ENCODE results near the gene FAM118B. TPM values are rescaled to one million over a fixed set of nuclear protein-coding genes. Genes with fewer than 3 reads are reported as not detected.

The FAM118B gene
- total RNA-seq, 1 donor: 38.0 TPM

DNA sequence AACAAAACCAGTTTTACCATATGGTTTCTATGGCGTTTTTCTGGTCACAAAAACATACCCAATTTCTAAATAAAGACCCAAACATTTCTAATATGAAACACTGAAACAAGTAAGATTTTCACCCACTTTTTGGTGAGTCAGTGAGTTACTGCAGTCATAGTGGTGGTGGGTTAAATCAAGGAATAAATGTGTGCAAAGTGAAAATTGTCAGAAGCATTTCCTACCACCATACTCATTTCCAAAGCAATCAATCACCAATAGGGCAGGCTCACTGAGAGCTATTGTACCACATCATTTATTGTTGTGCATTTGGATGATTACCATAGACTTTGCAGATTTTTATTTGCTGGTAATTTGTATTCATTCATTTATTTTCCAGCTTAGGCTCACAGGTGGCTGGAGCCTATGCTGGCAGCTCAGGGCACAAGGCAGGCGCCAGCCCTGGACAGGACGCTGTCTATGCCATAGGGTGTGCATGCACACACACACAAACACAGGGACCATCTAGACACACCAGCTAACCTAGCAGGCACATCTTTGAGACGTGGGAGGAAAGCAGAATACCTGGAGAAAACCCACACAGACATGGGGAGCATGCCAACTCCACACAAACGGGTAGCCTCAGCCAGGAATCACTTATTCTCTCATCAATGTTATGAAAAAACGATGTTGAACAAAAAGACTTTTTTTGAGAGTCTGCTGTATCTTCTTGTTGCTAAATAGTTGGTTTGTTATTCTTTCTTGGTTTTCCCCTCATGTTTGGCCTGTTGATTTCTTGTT is 5.1 kb downstream of the FAM118B start:
- TF ChIP-seq, protein P1, sequence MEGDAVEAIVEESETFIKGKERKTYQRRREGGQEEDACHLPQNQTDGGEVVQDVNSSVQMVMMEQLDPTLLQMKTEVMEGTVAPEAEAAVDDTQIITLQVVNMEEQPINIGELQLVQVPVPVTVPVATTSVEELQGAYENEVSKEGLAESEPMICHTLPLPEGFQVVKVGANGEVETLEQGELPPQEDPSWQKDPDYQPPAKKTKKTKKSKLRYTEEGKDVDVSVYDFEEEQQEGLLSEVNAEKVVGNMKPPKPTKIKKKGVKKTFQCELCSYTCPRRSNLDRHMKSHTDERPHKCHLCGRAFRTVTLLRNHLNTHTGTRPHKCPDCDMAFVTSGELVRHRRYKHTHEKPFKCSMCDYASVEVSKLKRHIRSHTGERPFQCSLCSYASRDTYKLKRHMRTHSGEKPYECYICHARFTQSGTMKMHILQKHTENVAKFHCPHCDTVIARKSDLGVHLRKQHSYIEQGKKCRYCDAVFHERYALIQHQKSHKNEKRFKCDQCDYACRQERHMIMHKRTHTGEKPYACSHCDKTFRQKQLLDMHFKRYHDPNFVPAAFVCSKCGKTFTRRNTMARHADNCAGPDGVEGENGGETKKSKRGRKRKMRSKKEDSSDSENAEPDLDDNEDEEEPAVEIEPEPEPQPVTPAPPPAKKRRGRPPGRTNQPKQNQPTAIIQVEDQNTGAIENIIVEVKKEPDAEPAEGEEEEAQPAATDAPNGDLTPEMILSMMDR (IDR thresholded peaks at IDR 0.05; ENCODE audit: insufficient read depth, low read depth, low read length): no peak
- DNase-seq (ENCODE audit: low read depth): no peak
- H3K4me3 ChIP-seq (ENCODE audit: low read depth, low read length): no peak overlapping the region

DNA sequence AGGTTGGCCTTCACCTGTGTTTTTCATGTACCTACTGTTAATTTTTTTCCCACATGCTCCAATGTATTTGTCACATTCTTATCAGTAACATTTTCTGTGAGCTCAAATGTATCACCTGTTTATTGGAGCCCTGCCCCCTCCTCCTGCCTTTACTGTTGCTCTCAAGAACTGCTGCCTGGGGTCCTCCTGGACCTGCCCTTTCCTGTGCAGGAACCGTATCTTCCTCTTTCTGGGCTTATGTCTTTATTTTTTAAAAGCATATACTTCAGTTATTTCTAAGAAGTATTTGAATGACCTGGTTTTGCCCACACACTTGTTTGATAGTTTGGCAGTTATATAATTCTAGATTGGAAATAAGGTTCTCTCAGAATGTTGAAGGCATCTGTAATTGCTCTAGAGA is 5.9 kb downstream of the FAM118B start:
- TF ChIP-seq, protein P1 (IDR thresholded peaks at IDR 0.05; ENCODE audit: insufficient read depth, low read depth, low read length): no peak
- no peak for DNase-seq (ENCODE audit: low read depth)
- H3K4me3 ChIP-seq (ENCODE audit: low read depth, low read length): no peak overlapping the region

DNA sequence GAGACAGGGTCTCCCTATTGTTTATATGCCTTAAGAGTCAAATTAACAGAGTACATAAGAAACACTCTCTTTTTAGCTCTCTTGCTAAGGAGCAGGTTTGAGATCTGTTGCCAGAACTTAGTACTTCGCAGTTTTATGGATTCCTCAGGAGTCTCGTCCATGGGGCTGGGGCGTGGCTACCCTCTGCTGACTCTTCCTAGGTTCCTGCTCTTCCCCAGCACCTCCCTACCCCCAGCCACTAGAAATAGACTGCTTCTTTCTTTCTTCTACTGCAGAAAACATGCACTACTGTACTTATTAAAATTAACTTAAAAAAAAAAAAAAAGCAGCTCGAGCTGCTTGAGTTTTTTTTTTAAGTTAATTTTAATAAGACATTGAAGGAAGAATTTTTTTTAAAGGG is 8.0 kb downstream of the FAM118B start:
- TF ChIP-seq, protein P1 (IDR thresholded peaks at IDR 0.05; ENCODE audit: insufficient read depth, low read depth, low read length): no peak
- no peak for DNase-seq (ENCODE audit: low read depth)
- H3K4me3 ChIP-seq (ENCODE audit: low read depth, low read length): no peak overlapping the region

DNA sequence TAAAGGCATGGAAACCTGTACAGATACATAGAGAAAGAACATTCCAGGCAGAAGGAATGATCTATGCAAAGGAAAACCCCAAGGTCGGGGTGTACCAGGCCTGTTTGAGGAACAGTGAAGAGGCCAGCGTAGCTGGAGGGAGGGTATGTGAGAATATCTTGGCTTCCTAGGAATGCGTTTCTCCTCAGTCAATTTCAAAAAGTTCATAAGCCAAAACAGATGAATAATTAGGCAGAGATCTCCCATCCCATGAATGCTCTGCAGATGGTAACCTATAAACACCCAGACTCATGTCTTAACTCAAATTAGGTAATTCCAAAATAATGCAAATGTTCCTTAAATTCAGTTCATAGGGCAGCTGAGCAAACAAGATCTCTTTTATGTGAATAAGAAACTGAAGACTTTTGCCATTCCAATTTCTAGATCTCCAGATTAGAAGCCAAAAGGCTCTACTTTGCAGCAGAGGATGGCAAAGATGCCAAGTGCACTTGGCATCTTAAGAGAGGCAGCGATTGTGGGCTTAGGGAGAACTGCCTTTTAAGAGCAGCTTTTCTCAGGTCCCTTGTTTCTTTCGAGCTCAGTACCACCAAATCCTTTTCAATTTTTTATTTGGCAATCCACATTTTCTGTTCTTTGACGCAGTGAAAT is 13.2 kb downstream of the FAM118B start:
- TF ChIP-seq, protein P1 (IDR thresholded peaks at IDR 0.05; ENCODE audit: insufficient read depth, low read depth, low read length): no peak
- no peak for DNase-seq (ENCODE audit: low read depth)
- no peak overlapping the region for H3K4me3 ChIP-seq (ENCODE audit: low read depth, low read length)

DNA sequence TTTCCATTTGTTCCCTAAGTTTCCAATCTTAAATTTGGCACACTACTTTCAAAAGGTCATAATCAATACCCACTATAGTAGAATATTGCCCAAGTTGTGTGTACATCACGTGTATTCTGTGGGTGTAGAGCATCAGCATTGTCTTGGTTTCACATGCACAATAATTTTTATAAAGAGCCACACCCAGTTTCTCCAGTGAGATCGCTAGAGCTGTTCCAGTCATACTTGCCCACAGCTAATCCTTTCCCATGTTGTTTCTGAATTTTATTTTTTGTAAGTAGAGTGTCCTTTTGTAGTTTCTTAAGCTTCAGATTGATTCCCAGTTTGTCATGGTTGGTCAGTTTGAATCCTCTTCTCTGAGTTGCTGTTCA is 13.7 kb downstream of the FAM118B start:
- TF ChIP-seq, protein P1 (IDR thresholded peaks at IDR 0.05; ENCODE audit: insufficient read depth, low read depth, low read length): no peak
- H3K4me3 ChIP-seq (ENCODE audit: low read depth, low read length): no peak overlapping the region
- DNase-seq (ENCODE audit: low read depth): no peak

DNA sequence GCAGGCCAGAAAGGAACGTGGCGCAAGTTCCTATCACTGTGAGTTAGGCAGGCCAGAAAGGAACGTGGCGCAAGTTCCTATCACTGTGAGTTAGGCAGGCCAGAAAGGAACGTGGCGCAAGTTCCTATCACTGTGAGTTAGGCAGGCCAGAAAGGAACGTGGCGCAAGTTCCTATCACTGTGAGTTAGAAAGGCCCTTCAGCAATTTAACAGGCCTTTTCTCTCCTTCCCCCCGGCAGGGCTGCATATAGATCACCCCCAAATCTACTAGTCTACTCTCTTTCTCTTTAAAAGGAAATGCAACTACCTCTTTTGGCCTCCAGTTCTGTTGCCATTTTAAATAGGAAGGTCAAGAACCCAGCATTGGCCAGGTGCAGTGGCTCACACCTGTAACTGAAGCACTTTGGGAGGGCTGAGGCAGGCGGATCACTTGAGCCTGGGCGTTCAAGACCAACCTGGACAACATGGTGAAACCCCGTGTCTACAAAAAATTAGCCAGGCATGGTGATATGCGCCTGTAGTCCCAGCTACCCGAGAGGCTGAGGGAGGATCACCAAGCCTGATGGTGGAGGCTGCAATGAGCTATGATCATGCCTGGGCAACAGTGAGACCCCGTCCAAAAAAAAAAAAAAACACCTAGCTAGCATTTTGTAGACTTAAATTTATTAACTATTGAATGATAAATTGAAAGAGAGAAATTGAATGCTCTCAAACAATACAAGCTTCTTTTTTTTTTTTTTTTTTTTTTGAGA is 14.9 kb downstream of the FAM118B start:
- TF ChIP-seq, protein P1 (IDR thresholded peaks at IDR 0.05; ENCODE audit: insufficient read depth, low read depth, low read length): no peak
- DNase-seq (ENCODE audit: low read depth): no peak
- no peak overlapping the region for H3K4me3 ChIP-seq (ENCODE audit: low read depth, low read length)

Measured in fibroblast of villous mesenchyme (primary cell).